ENCODE data around the gene PEAK1.
A peak's percentile ranks its signal among the peaks of the same experiment; 100 is the strongest.

PEAK1 gene

DNA sequence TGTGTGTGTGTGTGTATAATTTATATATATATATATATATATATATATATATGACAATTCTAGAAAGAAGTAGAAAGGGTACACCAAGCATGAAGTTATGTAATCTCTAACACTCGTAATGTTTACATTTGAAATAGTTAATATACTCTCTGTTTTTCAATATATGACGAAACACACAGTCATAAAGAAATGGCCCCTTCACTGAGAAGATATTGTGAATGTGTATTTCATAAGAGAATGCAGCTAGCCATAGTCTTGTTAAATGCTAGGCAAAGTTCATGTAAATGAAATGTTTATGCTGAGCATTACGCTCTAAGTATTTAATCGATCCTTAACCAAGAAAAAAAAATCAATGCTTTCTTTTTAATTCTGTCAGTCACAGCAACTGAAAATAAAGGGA lies 194.3 kb downstream of the PEAK1 start:
- TF ChIP-seq, protein P1, sequence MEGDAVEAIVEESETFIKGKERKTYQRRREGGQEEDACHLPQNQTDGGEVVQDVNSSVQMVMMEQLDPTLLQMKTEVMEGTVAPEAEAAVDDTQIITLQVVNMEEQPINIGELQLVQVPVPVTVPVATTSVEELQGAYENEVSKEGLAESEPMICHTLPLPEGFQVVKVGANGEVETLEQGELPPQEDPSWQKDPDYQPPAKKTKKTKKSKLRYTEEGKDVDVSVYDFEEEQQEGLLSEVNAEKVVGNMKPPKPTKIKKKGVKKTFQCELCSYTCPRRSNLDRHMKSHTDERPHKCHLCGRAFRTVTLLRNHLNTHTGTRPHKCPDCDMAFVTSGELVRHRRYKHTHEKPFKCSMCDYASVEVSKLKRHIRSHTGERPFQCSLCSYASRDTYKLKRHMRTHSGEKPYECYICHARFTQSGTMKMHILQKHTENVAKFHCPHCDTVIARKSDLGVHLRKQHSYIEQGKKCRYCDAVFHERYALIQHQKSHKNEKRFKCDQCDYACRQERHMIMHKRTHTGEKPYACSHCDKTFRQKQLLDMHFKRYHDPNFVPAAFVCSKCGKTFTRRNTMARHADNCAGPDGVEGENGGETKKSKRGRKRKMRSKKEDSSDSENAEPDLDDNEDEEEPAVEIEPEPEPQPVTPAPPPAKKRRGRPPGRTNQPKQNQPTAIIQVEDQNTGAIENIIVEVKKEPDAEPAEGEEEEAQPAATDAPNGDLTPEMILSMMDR (IDR thresholded peaks at IDR 0.05; ENCODE audit: low read depth, low read length, missing control alignments): no peak
- H3K4me3 ChIP-seq (replicated peaks; ENCODE audit: low read depth, low read length): no peak overlapping the region
- DNase-seq (ENCODE audit: extremely low read depth, low read depth): no peak

DNA sequence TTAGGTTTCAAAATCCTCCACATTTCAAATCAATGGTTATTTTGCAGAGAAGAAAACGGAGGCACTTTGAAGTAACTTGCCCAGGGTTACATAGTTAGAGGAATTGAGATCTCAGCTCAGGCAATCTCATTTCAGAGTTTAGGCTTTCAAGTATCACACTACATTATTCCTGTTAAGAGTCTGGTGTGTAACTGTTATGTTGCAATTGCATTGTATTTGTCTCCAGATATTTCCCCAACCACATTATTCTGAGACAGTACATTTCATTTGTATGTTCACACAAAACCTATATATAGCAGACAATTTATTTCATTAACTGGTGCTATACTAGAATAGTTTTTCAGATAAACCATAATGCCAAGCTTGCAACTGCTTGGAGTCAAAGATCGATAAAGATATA lies 194.8 kb downstream of the PEAK1 start:
- TF ChIP-seq, protein P1 (IDR thresholded peaks at IDR 0.05; ENCODE audit: low read depth, low read length, missing control alignments): no peak
- no peak overlapping the region for H3K4me3 ChIP-seq (replicated peaks; ENCODE audit: low read depth, low read length)
- DNase-seq (ENCODE audit: extremely low read depth, low read depth): no peak

DNA sequence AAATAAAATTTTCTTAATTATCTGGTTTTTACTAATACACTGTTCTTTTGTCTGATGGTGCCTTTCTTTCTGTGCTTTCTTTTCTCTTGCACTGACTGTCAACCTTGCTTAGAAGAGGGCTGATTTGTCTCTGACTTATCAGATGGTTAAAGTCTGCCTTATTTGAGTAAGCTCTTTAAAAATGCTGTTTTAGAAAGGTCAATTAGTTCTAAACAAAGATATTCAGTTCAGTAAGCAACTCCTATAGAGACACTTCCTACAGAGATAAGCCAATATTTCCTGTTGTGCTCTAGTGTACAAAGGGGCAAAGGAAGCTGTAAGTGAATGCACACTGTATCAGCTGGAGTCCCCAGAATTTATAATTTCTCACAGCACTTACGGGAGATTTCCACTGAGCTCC lies 195.6 kb downstream of the PEAK1 start:
- no peak overlapping the region for H3K4me3 ChIP-seq (replicated peaks; ENCODE audit: low read depth, low read length)
- no peak for DNase-seq (ENCODE audit: extremely low read depth, low read depth)
- TF ChIP-seq, protein P1 (IDR thresholded peaks at IDR 0.05; ENCODE audit: low read depth, low read length, missing control alignments): no peak

DNA sequence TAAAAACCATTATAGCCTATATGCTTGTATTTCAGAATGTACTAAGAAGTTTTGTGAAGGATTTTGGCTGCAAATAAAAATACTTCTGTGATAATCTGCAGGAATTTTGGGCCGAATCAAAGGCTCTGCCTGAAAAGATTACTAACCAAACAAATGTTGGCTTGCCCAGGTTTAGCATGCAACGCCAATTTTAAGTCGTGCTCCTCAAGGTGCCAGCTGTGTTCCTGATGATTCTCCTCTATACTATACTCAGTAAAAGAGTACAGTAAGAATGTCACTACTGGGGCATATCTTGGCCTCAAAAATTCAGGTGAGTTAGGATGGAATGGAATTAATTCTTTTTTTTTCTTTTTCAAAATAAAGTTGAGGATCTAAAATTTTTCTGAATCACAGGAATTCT lies 198.2 kb downstream of the PEAK1 start:
- no peak overlapping the region for H3K4me3 ChIP-seq (replicated peaks; ENCODE audit: low read depth, low read length)
- no peak for DNase-seq (ENCODE audit: extremely low read depth, low read depth)
- TF ChIP-seq, protein P1 (IDR thresholded peaks at IDR 0.05; ENCODE audit: low read depth, low read length, missing control alignments): no peak

DNA sequence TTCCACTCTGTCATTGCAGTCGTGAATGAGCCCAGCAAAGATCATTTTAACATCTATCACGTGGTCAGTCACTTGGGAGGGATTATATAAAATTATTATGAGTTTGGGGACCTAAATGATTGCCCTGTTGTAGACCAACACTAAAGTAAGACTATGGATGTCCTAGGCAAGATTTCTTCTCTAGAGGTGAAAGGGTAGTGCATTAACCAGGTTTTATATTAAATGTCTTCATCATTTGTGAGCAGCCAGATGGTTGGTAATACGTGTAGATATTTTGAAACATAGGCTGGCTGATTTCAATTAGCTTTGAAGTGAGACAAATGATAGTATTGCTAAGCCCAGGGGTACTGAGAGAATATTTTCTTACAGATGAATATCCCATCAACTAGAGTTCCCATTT lies 198.7 kb downstream of the PEAK1 start:
- no peak for DNase-seq (ENCODE audit: extremely low read depth, low read depth)
- TF ChIP-seq, protein P1 (IDR thresholded peaks at IDR 0.05; ENCODE audit: low read depth, low read length, missing control alignments): no peak
- no peak overlapping the region for H3K4me3 ChIP-seq (replicated peaks; ENCODE audit: low read depth, low read length)

DNA sequence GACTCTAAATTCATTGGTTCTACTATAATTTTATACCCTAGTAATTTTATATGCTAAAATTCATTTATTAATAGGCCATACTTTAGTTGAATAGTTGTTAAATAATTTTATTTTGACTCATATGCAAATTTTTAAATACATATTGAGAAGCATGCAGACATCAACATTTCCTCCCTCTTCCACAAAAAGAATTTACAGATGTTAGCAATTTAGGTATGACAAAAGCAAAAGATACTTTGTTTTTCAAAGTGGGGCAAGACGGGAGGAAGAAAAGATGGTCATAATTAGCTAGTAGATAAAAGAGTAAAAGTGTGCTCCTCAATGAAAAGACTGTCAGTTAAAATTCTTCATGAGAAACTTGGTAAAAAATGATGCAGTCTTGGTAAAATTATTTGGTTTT lies 200.1 kb downstream of the PEAK1 start:
- TF ChIP-seq, protein P1 (IDR thresholded peaks at IDR 0.05; ENCODE audit: low read depth, low read length, missing control alignments): no peak
- H3K4me3 ChIP-seq (replicated peaks; ENCODE audit: low read depth, low read length): no peak overlapping the region
- peak; percentile 2 for DNase-seq (ENCODE audit: extremely low read depth, low read depth)

DNA sequence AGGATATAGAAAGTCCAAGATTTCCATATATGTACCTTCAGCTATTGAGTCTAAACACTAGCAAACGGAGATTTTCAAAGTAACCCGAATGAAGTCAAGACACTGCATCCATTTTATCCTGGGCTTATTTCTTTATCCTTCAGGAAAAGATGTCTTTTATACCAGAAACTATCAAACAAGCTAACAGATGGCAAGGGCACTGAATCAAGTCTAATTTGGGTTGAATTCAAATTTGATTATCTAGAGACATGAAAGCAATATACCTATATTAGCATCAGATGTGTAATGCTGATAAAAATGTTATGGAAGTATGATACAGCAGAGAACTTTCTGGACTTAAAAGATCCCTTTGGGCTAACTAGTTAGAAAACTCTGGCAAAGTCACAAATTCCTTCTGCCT lies 210.7 kb downstream of the PEAK1 start:
- TF ChIP-seq, protein P1 (IDR thresholded peaks at IDR 0.05; ENCODE audit: low read depth, low read length, missing control alignments): no peak
- no peak for DNase-seq (ENCODE audit: extremely low read depth, low read depth)
- H3K4me3 ChIP-seq (replicated peaks; ENCODE audit: low read depth, low read length): no peak overlapping the region

Measured in HFF-Myc (cell line).